SJSA1 (cell line): ENCODE data around the gene MOAP1. TPM values are rescaled to one million over a fixed set of nuclear protein-coding genes. Genes with fewer than 3 reads are reported as not detected.
A peak's percentile ranks its signal among the peaks of the same experiment; 100 is the strongest.
"Not testable (repeated sequence)": the region's sequence is repeated elsewhere in the genome, so short reads cannot be mapped to it uniquely, and the experiment has no call there.

ENCODE experiments used
- DNase-seq, 2 experiments: peaks; one replicate each; pipeline ENCODE4 v3.0.0-alpha.2; 2015 to 2020; ENCODE audit warnings: low spot score in 2 of 2, low read depth in 1 of 2
- H3K27ac ChIP-seq: fragments of 250-450 bp; sonication (Bioruptor Pico); 2 replicates; pipeline ENCODE4 v1.5.1; 2020; ENCODE audit warnings: mild to moderate bottlenecking, moderate library complexity
- H3K27me3 ChIP-seq: fragments of 250-450 bp; sonication (Bioruptor Pico); replicated peaks from 2 replicates; pipeline ENCODE4 v1.5.1; 2020; ENCODE audit warnings: mild to moderate bottlenecking, moderate library complexity
- H3K36me3 ChIP-seq: fragments of 250-450 bp; sonication (Bioruptor Pico); 2 replicates; pipeline ENCODE4 v1.5.1; 2020; ENCODE audit warnings: mild to moderate bottlenecking
- H3K4me1 ChIP-seq: fragments of 250-450 bp; sonication (Bioruptor Pico); replicated peaks from 2 replicates; pipeline ENCODE4 v1.6.1; 2021; ENCODE audit warnings: mild to moderate bottlenecking
- H3K4me3 ChIP-seq: fragments of 250-450 bp; sonication (Bioruptor Pico); 2 replicates; pipeline ENCODE4 v1.5.1; 2020; ENCODE audit warnings: mild to moderate bottlenecking
- H3K9me3 ChIP-seq: fragments of 250-450 bp; sonication (Bioruptor Pico); replicated peaks from 2 replicates; pipeline ENCODE4 v1.5.1; 2020; ENCODE audit warnings: mild to moderate bottlenecking
- total RNA-seq: library from RNA; depleted of rRNA; stranded (reverse); fragments of >200 nt; shearing (Covaris generic); gene quantifications from 2 replicates; pipeline ENCODE4 v1.2.3, GENCODE V29; 2014; rRNA removed

MOAP1 gene
- total RNA-seq, 1 experiment from 2014 or later, result 10.6 TPM

DNA sequence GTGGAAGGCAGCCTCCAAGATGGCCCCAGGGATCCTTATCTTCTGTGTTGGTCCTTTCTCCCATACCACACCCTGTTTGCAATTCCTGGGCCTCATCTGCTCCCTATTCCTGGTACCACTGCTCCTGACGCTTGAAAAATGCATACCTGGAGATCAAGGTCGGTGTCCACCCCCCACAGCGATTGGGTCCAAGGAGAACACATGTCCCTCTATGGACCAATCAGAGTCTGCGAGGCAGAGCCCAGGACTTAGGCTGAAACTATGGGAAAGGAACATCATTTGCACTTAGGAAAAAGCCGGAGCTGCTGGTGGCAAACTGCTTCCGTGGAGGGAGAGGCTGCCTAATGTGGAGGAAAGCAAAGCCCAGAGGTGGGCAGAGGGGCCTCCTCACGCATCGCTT lies 35.7 kb downstream of the MOAP1 start:
- Histone ChIP-seq H3K9me3 (no peaks in the 10 kb centered on the region), H3K36me3 (no peaks in the 10 kb centered on the region), H3K4me1 (no peaks in the 10 kb centered on the region), H3K27ac (no peak overlapping the region), H3K27me3 (no peaks in the 10 kb centered on the region), H3K4me3 (no peak overlapping the region)
- no peak for DNase-seq

DNA sequence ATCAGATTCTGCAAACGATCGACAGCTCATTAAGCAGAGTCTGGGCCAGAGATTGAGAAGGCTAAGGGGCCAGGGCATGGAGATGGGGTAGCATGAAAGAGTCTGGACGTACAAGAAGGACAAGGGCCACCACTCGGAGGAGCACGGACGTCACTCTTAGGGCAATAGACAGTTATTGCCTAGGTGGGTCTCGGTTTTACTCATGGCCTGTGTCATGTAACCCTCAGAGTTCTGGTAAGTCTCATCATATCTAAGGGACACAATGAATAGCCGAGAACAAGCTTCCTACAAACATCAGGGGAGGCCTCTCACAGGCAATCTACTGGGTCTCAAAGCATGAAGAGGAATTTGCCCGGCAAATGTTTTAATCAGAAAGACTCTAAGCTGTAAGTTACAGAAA lies 38.6 kb downstream of the MOAP1 start:
- H3K36me3 ChIP-seq, result no peaks in the 10 kb centered on the region
- no peaks in the 10 kb centered on the region for H3K9me3 ChIP-seq
- H3K4me1 ChIP-seq, result no peaks in the 10 kb centered on the region
- H3K4me3 ChIP-seq, result no peak overlapping the region
- H3K27ac ChIP-seq, result no peak overlapping the region
- no peaks in the 10 kb centered on the region for H3K27me3 ChIP-seq
- DNase-seq, result no peak

DNA sequence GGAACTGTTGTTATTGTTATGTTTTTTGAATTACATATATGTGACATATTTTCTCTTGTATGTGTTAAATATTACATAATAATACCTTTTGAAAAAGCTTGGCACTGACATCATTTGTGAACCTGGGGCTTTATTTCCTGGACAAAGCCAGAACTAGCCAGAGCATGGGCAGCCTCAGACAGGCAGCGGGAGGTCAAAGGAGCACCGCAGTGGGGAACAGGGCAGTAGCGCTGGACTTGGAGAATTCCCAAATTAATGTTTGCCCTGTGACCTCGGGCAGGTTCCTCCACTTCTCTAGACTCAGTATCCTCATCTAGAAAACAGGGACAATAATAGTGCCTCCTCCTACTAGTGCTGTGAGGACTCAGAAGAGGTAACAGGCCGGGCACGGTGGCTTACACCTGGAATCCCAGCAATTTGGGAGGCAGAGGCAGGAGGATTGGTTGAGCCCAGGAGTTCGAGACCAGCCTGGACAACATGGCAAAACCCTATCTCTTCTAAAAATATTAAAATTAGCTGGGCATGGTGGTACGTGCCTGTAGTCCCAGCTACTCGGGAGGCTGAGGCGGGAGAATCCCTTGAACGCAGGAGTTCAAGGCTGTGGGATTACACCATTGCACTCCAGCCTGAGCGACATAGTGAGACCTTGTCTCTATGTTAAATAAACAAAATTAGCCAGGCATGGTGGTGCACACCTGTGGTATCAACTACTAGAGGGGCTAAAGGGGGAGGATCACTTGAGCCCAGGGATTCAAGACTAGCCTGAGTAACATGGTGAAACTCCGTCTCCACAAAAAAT lies 41.6 kb downstream of the MOAP1 start:
- Histone ChIP-seq H3K4me1 (no peaks in the 10 kb centered on the region), H3K4me3 (no peak overlapping the region), H3K36me3 (no peaks in the 10 kb centered on the region), H3K27me3 (no peaks in the 10 kb centered on the region), H3K27ac (no peak overlapping the region), H3K9me3 (no peaks in the 10 kb centered on the region)
- no peak for DNase-seq

DNA sequence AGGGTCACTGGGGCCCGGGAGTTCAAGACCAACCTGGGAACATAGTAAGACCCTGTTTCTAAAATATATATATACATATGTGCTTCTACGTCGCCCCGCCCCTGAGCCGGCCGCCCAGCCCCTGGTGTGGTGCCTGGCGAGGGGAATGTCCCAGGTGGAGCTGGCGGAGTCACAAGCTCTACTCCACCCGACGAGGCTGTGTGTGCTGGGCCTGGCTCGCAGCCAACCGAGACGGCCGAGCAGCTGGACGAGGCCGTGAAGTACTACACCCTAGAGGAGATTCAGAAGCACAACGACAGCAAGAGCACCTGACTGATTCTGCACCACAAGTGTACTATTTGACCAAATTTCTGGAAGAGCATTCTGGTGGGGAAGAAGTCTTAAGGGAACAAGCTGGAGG lies 46.8 kb downstream of the MOAP1 start:
- Histone ChIP-seq H3K27ac (no peak overlapping the region), H3K27me3 (no peaks in the 10 kb centered on the region), H3K36me3 (no peaks in the 10 kb centered on the region), H3K9me3 (no peaks in the 10 kb centered on the region), H3K4me3 (no peak overlapping the region), H3K4me1 (peaks cover 6% of the 10 kb centered on the region)
- DNase-seq, result no peak

DNA sequence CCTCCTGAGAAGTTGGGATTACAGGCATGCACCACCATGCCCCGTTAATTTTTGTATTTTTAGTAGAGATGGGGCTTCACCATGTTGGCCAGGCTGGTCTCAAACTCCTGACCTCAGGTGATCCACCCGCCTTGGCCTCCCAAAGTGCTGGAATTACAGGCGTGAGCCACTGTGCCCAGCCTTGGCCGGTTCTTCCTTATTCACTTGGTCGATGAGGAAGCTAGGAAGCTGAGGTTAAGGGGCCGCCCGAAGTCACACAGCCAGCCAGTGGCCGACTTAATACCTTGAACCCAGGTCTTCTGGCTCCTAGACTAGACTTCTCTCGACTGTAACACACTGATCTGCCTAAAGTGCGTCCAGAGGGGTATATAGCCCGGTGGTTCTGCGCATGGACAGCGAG lies 48.2 kb downstream of the MOAP1 start:
- H3K4me3 ChIP-seq, DNase-seq, H3K36me3 ChIP-seq, H3K27ac ChIP-seq, H3K4me1 ChIP-seq, H3K9me3 ChIP-seq, H3K27me3 ChIP-seq: not testable (repeated sequence)

DNA sequence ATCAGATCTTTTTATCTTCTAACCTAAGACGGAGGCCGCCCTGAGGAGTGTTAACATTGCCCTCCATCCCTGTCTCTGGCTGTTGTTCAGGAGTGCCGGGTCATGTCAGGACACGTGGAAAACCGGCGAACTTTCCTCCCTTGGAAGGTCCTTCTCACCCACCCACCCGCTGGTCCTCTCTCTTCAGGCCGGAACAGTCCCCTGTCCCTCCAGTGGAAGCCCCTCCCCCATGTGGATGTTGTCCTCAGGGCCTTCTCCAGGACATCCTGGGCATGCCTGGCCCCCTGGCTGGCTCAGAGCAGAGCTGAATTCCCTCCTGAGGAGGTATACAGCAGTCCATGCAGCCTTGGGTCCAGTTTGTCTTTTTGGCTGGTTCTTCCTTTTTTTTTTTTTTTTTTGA lies 48.7 kb downstream of the MOAP1 start:
- Histone ChIP-seq H3K9me3 (no peaks in the 10 kb centered on the region), H3K4me3 (no peak overlapping the region), H3K4me1 (peaks cover 6% of the 10 kb centered on the region), H3K27ac (no peak overlapping the region), H3K27me3 (no peaks in the 10 kb centered on the region), H3K36me3 (no peaks in the 10 kb centered on the region)
- DNase-seq, result no peak

DNA sequence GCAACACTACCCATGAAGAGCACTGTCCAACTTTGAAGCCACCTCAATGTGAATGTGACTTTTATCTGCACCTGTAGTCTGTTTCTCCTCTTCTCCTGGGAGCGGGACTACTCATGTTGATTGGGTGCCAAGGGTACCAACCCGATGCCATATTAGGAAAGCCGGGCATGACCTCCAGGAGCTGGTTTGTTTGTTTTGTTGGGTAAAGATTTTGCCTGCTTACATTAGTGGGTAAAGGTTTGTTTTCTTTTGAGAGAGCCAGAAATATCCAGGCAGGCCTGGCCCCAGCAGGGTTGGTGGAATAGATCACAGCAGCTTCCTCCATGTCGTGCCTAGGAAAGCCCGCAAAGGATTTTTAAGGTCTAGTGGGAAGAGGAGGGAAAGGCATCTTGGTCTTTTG lies 49.3 kb downstream of the MOAP1 start:
- Histone ChIP-seq H3K36me3 (no peaks in the 10 kb centered on the region), H3K27me3 (no peaks in the 10 kb centered on the region), H3K4me3 (no peak overlapping the region), H3K4me1 (peaks cover 6% of the 10 kb centered on the region), H3K9me3 (no peaks in the 10 kb centered on the region), H3K27ac (no peak overlapping the region)
- peak in 1 of 2 experiments; percentile 18 for DNase-seq

DNA sequence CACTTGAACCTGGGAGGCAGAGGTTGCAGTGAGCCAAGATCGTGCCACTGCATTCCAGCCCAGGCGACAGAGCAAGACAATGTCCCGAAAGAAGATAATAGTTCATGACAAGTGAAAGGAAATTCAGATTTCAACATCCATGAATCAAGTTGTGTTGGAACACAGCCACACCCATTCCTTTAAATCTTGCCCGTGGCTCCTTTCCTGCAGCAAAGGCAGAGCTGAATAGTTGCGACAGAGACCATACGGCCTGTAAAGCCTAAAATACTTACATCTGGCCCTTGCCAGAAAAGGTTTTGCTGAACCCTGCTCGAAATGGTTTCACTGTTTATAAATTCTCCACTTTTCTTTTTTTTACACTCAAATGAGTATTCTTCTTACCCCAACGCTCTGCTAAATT lies 51.2 kb downstream of the MOAP1 start:
- H3K4me3 ChIP-seq, result no peak overlapping the region
- H3K27ac ChIP-seq, result no peak overlapping the region
- H3K36me3 ChIP-seq, result no peaks in the 10 kb centered on the region
- H3K9me3 ChIP-seq, result no peaks in the 10 kb centered on the region
- H3K27me3 ChIP-seq, result no peaks in the 10 kb centered on the region
- H3K4me1 ChIP-seq, result peaks cover 6% of the 10 kb centered on the region
- DNase-seq, result no peak

DNA sequence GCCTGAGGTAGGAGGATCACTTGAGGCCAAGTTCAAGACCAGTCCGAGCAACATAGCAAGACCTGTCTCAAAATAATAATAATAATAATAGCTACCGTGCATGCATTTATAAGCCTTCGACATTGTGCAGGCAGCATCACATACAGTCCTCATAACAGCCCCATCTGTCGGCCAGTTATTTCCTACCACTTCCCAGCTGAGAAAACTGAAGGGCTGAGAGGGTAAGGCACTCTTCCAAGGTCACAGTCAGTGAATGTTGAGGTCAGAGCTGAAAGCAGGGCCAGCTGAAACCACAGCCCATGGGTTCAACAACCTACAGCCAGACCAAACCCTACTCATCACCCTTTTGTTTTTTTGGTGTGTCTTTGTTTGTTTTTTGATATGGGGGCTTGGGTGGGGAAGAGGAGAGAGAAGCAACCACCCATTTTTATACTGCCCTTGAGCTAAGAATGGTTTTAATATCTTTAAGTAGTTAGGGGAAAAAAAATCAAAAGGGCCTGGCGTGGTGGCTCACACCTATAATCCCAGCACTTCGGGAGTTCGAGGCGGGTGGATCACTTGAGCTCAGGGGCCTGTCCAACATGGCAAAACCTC lies 52.1 kb downstream of the MOAP1 start:
- Histone ChIP-seq H3K36me3 (no peaks in the 10 kb centered on the region), H3K4me1 (peaks cover 6% of the 10 kb centered on the region), H3K4me3 (no peak overlapping the region), H3K27ac (no peak overlapping the region), H3K9me3 (no peaks in the 10 kb centered on the region), H3K27me3 (no peaks in the 10 kb centered on the region)
- peak in 1 of 2 experiments; percentile 6 for DNase-seq

Other genes starting within 250 kb of the MOAP1 start
- gene ITPK1, start 69.0 kb downstream of the MOAP1 start, total RNA-seq, result 56.2 and 57.5 TPM in 2 replicates
- 7.8 and 10.9 TPM in 2 replicates for gene LYSET, start 420 bp upstream of the MOAP1 start, total RNA-seq
- 16.9 and 18.3 TPM in 2 replicates for gene GON7, start 22.2 kb upstream of the MOAP1 start, total RNA-seq
- gene UBR7, start 22.4 kb upstream of the MOAP1 start, total RNA-seq, result 47.7 and 64.1 TPM in 2 replicates
- gene BTBD7, start 148.1 kb upstream of the MOAP1 start, total RNA-seq, result 7.1 and 17.2 TPM in 2 replicates
- not detected in 2 replicates for gene COX8C, start 162.3 kb upstream of the MOAP1 start, total RNA-seq
- 0.05 and 0.13 TPM in 2 replicates for gene UNC79, start 246.0 kb upstream of the MOAP1 start, total RNA-seq